WTC11 (cell line): Measurements from ENCODE around the gene CMYA5. TPM values are rescaled to one million over a fixed set of nuclear protein-coding genes. Genes with fewer than 3 reads are reported as not detected.

Experiments
- ATAC-seq: fragments of 200-7000 bp; cut with Tn5 transposase; 2 replicates; pipeline ENCODE4 v1.10.0; 2021; ENCODE audit warnings: mild to moderate bottlenecking, moderate library complexity
- CTCF ChIA-PET: fragments of 300-600 bp; sonication (Branson Sonifier 250); formaldehyde crosslinking; loops from one replicate; lab custom pipeline; 2021; ENCODE audit warnings: antibody characterized with exemption; lab: Charles Lee
- POLR2A ChIA-PET: fragments of 350-600 bp; sonication (Branson Sonifier 250); formaldehyde crosslinking; loops from one replicate; lab custom pipeline; 2021; ENCODE audit warnings: antibody characterized with exemption; lab: Charles Lee
- DNase-seq: peaks from one replicate; pipeline ENCODE4 v3.0.0; 2021; ENCODE audit warnings: low spot score
- H3K27ac Mint-ChIP-seq: 2 replicates; pipeline ENCODE4 v1.8.0; 2021; ENCODE audit warnings: mixed read lengths
- H3K27me3 Mint-ChIP-seq: 2 replicates; pipeline ENCODE4 v1.8.0; 2021; ENCODE audit warnings: low read depth, mild to moderate bottlenecking, moderate library complexity, mixed read lengths
- H3K36me3 Mint-ChIP-seq: 2 replicates; pipeline ENCODE4 v1.8.0; 2021; ENCODE audit warnings: mixed read lengths
- H3K4me1 Mint-ChIP-seq: 2 replicates; pipeline ENCODE4 v1.8.0; 2022; ENCODE audit warnings: mixed read lengths
- H3K4me3 Mint-ChIP-seq: 2 replicates; pipeline ENCODE4 v1.8.0; 2021; ENCODE audit warnings: mild to moderate bottlenecking, moderate library complexity, mixed read lengths
- H3K9me3 Mint-ChIP-seq: 2 replicates; pipeline ENCODE4 v1.8.0; 2021; ENCODE audit warnings: mixed read lengths
- ARID4B ChIP-seq: sonication (generic); formaldehyde crosslinking; IDR thresholded peaks from 2 replicates; pipeline ENCODE4 v1.8.0; 2023; ENCODE audit warnings: missing genetic modification reagents, mild to moderate bottlenecking, borderline replicate concordance
- ATF2 ChIP-seq: sonication (generic); formaldehyde crosslinking; IDR thresholded peaks from 2 replicates; pipeline ENCODE4 v1.8.1; 2022; ENCODE audit warnings: low read depth, missing genetic modification reagents, borderline replicate concordance
- ESRRA ChIP-seq: sonication (generic); formaldehyde crosslinking; IDR thresholded peaks from 2 replicates; pipeline ENCODE4 v1.8.1; 2022; ENCODE audit warnings: mild to moderate bottlenecking, missing genetic modification reagents, borderline replicate concordance
- MAX ChIP-seq: sonication (generic); formaldehyde crosslinking; IDR thresholded peaks from 2 replicates; pipeline ENCODE4 v1.8.0; 2022; ENCODE audit warnings: mild to moderate bottlenecking, missing genetic modification reagents
- NR1H2 ChIP-seq: sonication (generic); formaldehyde crosslinking; IDR thresholded peaks from 2 replicates; pipeline ENCODE4 v1.9.0; 2021; ENCODE audit warnings: mild to moderate bottlenecking, moderate library complexity, missing genetic modification reagents
- RELA ChIP-seq: sonication (generic); formaldehyde crosslinking; IDR thresholded peaks from 2 replicates; pipeline ENCODE4 v1.8.1; 2022; ENCODE audit warnings: missing genetic modification reagents, mild to moderate bottlenecking, borderline replicate concordance
- ZBTB43 ChIP-seq: sonication (generic); formaldehyde crosslinking; IDR thresholded peaks from 2 replicates; pipeline ENCODE4 v1.8.1; 2023; ENCODE audit warnings: mild to moderate bottlenecking, missing genetic modification reagents
- ZNF425 ChIP-seq: fragments of 250-450 bp; sonication (Bioruptor Pico); conservative IDR thresholded peaks from 2 replicates; pipeline ENCODE4 v1.9.0; 2021; ENCODE audit warnings: mild to moderate bottlenecking
- total RNA-seq: library from RNA; stranded (reverse); gene quantifications from 3 replicates; pipeline ENCODE4 v1.2.3, GENCODE V29; 2021

The CMYA5 gene
- total RNA-seq, 1 experiment from 2014 or later = 1.2 TPM

GRCh38 chr5:79771387-79771786 lies 81.8 kb downstream of the CMYA5 start (continued):
- TF ChIP-seq ZBTB43 (no peak), ZNF425 (CRISPR knock-in tag) (no peak)
- TF ChIP-seq, all 79 proteins: peak for 0

GRCh38 chr5:79772651-79773050 lies 83.0 kb downstream of the CMYA5 start:
- CTCF ChIA-PET = no interaction called here

More at GRCh38 chr5:79772651-79773050, 83.0 kb downstream of the CMYA5 start:
- Mint-ChIP-seq H3K36me3 (peaks cover 26% of the 10 kb centered on the region), H3K27me3 (peaks cover 12% of the 10 kb centered on the region), H3K4me3 (no peak overlapping the region), H3K27ac (no peak overlapping the region), H3K9me3 (peaks cover 33% of the 10 kb centered on the region), H3K4me1 (peaks cover 10% of the 10 kb centered on the region)
- POLR2A ChIA-PET = no interaction called here
- ATAC-seq (no peak), DNase-seq (no peak)
- TF ChIP-seq RELA (CRISPR knock-in tag) = no peak
- no peak for TF ChIP-seq ARID4B
- TF ChIP-seq ATF2 = no peak
- no peak for TF ChIP-seq NR1H2 (CRISPR knock-in tag)
- no peak for TF ChIP-seq ESRRA
- TF ChIP-seq MAX (CRISPR knock-in tag) = no peak
